Epithelial cell of esophagus (primary cell): ENCODE data around the gene RBFOX2.

ENCODE experiments used
- DNase-seq: peaks from one replicate; pipeline ENCODE4 v3.0.0; 2010; ENCODE audit warnings: low read depth
- H3K4me3 ChIP-seq: 2 replicates; pipeline ENCODE4 v1.5.1; 2011; ENCODE audit warnings: mild to moderate bottlenecking, low read length, control low read depth
- TF ChIP-seq, protein P1 (sequence below): IDR thresholded peaks from 2 replicates; pipeline ENCODE4 v1.5.1; 2011; ENCODE audit warnings: low read depth, mild to moderate bottlenecking, low read length, control low read depth, inconsistent platforms; ENCODE audit not compliant: insufficient read depth; ENCODE audit errors: missing control alignments

The RBFOX2 gene

GRCh38 chr22:35866651-35867050 is 162.0 kb downstream of the RBFOX2 start:
- H3K4me3 ChIP-seq = no peak overlapping the region
- TF ChIP-seq, protein P1, sequence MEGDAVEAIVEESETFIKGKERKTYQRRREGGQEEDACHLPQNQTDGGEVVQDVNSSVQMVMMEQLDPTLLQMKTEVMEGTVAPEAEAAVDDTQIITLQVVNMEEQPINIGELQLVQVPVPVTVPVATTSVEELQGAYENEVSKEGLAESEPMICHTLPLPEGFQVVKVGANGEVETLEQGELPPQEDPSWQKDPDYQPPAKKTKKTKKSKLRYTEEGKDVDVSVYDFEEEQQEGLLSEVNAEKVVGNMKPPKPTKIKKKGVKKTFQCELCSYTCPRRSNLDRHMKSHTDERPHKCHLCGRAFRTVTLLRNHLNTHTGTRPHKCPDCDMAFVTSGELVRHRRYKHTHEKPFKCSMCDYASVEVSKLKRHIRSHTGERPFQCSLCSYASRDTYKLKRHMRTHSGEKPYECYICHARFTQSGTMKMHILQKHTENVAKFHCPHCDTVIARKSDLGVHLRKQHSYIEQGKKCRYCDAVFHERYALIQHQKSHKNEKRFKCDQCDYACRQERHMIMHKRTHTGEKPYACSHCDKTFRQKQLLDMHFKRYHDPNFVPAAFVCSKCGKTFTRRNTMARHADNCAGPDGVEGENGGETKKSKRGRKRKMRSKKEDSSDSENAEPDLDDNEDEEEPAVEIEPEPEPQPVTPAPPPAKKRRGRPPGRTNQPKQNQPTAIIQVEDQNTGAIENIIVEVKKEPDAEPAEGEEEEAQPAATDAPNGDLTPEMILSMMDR = no peak
- DNase-seq = no peak

DNA sequence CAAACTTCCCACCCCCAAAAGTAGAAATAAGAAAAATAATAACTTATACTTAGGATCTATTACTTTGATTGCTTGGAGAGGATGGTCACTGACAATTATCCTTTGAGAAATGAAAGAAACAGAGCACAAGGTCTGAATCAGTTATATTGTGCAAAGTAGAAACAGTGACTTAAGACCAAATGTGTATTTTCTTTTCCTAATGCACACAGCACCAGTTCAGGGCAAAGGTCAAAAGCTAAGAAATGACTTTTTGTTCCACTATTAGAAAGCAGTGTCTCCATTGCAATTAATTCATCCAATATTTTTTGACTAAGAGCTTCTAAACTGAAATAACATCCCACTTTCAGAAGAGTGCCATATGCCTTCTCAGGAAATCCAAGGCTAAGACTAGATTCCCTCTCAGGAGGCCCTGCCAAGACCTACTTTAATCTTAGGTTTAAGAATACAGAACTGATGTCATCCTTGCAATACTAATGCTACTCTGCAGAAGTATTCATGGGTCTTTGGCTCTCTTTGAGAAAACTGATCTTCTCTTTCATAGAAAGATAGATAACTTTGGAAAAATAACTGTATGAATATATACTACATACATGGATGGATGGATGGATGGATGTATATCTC is 164.0 kb downstream of the RBFOX2 start:
- TF ChIP-seq, protein P1 = no peak
- no peak for DNase-seq
- no peak overlapping the region for H3K4me3 ChIP-seq

GRCh38 chr22:35863432-35863831 is 165.2 kb downstream of the RBFOX2 start:
- DNase-seq = peak; percentile 17
- TF ChIP-seq, protein P1 = no peak
- no peak overlapping the region for H3K4me3 ChIP-seq

GRCh38 chr22:35862697-35863096 is 165.9 kb downstream of the RBFOX2 start:
- no peak overlapping the region for H3K4me3 ChIP-seq
- DNase-seq = no peak
- TF ChIP-seq, protein P1 = no peak

DNA sequence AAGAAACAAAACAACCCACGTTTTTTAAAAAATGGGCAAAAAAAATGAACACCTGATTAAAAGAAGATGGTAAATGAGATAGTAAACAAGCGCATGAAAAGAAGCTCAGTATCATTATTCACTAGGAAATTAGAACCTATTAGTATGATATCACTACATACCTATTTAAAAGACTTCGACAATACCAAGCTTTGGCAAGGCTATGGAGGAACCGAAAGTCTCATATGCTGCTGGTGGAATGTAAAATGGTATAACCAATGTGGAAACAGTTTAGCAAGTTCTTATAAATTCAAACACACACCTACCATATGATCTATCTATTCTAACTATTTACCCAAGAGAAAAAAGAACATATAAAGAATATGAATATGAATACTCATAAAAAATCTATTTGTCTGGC is 167.2 kb downstream of the RBFOX2 start:
- no peak for DNase-seq
- TF ChIP-seq, protein P1 = no peak
- no peak overlapping the region for H3K4me3 ChIP-seq

DNA sequence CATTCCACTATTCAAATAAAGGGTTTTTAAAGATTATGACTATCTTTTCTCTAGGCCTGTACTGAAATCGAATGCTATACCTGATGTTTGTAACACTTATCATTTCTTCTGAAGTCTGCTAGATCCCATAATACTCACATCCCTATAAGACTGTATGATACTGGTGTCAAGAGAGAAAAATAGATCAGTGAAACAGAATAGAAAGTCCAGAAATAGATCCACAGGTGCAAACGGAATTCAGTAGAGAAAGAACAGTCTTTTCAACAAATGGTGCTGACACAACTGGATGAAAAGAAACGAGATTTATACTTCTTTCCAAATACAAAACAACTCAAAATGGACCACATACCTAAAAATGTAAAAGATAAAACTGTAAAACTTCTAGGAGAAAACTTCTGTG is 167.8 kb downstream of the RBFOX2 start:
- TF ChIP-seq, protein P1 = no peak
- DNase-seq = no peak
- no peak overlapping the region for H3K4me3 ChIP-seq

DNA sequence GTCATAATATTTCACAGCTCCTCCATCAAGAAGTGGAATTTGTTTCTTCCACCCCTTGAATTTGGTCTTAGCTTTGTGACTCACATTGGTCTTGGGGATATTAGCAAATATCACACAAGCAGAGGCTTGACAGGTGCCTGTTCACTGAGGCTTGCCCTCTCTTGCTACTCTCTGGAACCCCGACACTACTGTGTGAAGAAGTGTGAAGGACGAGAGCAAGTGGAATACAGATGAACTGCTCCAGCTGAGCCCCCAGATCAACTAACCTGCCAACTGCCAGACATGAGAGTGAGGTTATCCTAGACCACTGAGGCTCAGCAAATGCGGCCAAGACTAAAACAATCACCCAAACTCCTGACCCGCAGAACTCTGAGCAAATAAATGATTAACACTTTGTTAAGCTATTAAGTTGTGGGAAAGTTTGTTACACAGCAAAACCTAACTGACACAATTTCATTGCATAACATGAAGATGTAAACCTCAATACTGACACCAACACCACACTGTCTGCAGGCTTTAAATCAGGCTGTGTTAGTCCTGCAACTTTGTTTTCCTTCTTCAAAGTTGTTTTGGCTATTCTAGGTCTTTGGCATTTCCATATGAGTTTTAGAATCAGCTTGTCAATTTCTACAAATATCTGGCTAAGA is 168.4 kb downstream of the RBFOX2 start:
- H3K4me3 ChIP-seq = no peak overlapping the region
- no peak for DNase-seq
- TF ChIP-seq, protein P1 = no peak
